Measurements from ENCODE around the gene TYRP1.

Gene TYRP1

DNA sequence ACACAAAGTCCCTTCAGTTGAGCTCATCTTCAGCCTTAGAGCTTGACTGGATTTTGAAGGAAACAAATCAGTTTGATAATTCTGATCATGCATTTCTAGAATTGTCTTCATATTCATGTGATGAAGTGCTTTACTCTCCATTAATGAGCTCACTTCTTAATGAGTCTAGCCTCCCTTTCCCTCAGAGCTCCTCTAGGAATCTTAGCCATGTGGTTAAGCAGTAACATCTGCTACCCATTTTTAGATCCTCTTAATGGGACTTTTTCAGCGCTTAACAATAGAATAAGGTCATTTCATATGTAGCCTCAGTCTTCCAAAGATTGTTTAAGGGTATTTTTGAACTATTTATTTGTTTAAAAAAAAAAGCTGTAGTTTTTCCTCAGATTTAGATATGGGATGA lies 44.7 kb downstream of the TYRP1 start:
- DNase-seq = no peak

- no peak for DNase-seq
Measured at GRCh38 chr9:12739014-12739652, 45.9 kb downstream of the TYRP1 start.

- DNase-seq = no peak
Measured at GRCh38 chr9:12740845-12741244, 47.7 kb downstream of the TYRP1 start.

GRCh38 chr9:12748016-12748415 lies 54.8 kb downstream of the TYRP1 start:
- DNase-seq = no peak

DNA sequence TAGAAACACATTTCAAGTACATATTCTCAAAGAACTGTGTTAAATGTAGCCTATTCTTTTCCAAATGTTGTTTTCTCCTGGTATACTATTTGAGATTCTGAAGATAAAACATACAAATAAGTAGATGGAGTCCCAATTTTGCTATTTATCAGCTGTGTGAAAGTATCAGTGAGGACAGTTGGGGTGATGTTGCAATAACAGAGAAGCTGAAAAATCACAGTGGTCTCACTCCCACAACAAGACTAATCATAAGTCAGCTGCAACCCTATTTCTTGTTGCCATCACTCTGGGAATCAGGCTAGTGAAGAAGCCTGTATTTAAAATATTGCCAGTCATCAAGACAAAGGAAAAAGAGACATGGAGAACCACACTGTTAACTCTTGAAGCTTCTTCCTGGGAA lies 55.8 kb downstream of the TYRP1 start:
- no peak for DNase-seq

DNA sequence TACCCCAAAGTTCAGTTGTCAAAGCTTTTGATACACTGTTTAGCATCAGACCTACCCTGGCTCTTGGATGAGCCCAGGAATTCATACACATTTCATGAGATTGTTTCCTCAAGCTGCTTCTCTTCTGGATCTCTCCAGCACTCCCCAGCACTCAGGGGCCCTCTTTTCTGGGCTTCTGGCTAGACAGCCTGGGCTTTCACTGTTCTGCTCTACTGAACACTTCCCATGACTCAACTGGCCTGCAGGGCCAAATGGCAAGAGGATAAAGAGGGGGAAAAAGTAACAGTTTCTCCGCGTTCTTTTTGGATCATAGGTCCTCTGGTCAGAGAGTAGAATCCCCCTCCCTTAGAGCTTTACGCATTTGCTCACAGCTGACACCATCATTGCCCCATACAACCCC lies 60.7 kb downstream of the TYRP1 start:
- no peak for DNase-seq

GRCh38 chr9:12759761-12760160 lies 66.6 kb downstream of the TYRP1 start:
- no peak for DNase-seq

Measured in RPMI8226 (cell line).